ENCODE data around the gene RRP1B. TPM values are rescaled to one million over a fixed set of nuclear protein-coding genes. Genes with fewer than 3 reads are reported as not detected.

RRP1B gene
- polyA plus RNA-seq, 1 donor from 2014 or later: 20.3 TPM

- TF ChIP-seq POLR2AphosphoS5 (IDR thresholded peaks at IDR 0.05) (no peak), CTCF (IDR thresholded peaks at IDR 0.05; ENCODE audit: poor library complexity, severe bottlenecking) (no peak), MXI1 (conservative IDR thresholded peaks at IDR 0.05; ENCODE audit: poor library complexity, severe bottlenecking) (no peak), SMC3 (conservative IDR thresholded peaks at IDR 0.05; ENCODE audit: poor library complexity) (no peak)
- no peak overlapping the region for H3K4me2 ChIP-seq (ENCODE audit: low read length)
- H3F3A ChIP-seq (ENCODE audit: insufficient read depth, low read length, poor library complexity, severe bottlenecking): no peaks in the 10 kb centered on the region
Measured at GRCh38 chr21:43644609-43645008, 14.8 kb upstream of the RRP1B start.

GRCh38 chr21:43645136-43645891 is 14.0 kb upstream of the RRP1B start:
- H3K27ac ChIP-seq (ENCODE audit: low read length): no peak overlapping the region
- H3K79me2 ChIP-seq (replicated peaks; ENCODE audit: insufficient read depth, low read length): no peaks in the 10 kb centered on the region
- no peaks in the 10 kb centered on the region for H3K36me3 ChIP-seq (ENCODE audit: insufficient read depth, low read length)
- H3K27me3 ChIP-seq (ENCODE audit: insufficient read depth, low read depth, low read length): no peaks in the 10 kb centered on the region
- H3K9me3 ChIP-seq (ENCODE audit: low read length): no peaks in the 10 kb centered on the region
- no peak overlapping the region for H2AFZ ChIP-seq (ENCODE audit: low read depth, low read length)
- H3K9ac ChIP-seq (ENCODE audit: low read length): no peak overlapping the region
- no peak for TF ChIP-seq REST (IDR thresholded peaks at IDR 0.05; ENCODE audit: borderline replicate concordance)
- TF ChIP-seq POLR2AphosphoS5 (IDR thresholded peaks at IDR 0.05): no peak
- TF ChIP-seq MXI1 (conservative IDR thresholded peaks at IDR 0.05; ENCODE audit: poor library complexity, severe bottlenecking): no peak
- peak; percentile 73 for TF ChIP-seq RAD21 (conservative IDR thresholded peaks at IDR 0.05)
- TF ChIP-seq SMC3 (conservative IDR thresholded peaks at IDR 0.05; ENCODE audit: poor library complexity): peak; percentile 75
- no peak for TF ChIP-seq EZH2 (IDR thresholded peaks at IDR 0.05; ENCODE audit: borderline replicate concordance, insufficient read depth, low read length, poor library complexity, severe bottlenecking)
- TF ChIP-seq TAF1 (IDR thresholded peaks at IDR 0.05; ENCODE audit: low read depth): no peak
- peak; percentile 68 for TF ChIP-seq CTCF (IDR thresholded peaks at IDR 0.05; ENCODE audit: poor library complexity, severe bottlenecking)
- H3F3A ChIP-seq (ENCODE audit: insufficient read depth, low read length, poor library complexity, severe bottlenecking): no peaks in the 10 kb centered on the region
- H3K4me2 ChIP-seq (ENCODE audit: low read length): no peak overlapping the region
- H4K20me1 ChIP-seq (ENCODE audit: insufficient read depth): no peaks in the 10 kb centered on the region
- no peaks in the 10 kb centered on the region for H3K9me2 ChIP-seq (ENCODE audit: insufficient read depth, low read length)
- no peak overlapping the region for H3K4me3 ChIP-seq (ENCODE audit: low read length)

More at GRCh38 chr21:43644609-43645008, 14.8 kb upstream of the RRP1B start:
- H3K27me3 ChIP-seq (ENCODE audit: insufficient read depth, low read depth, low read length): no peaks in the 10 kb centered on the region
- no peaks in the 10 kb centered on the region for H4K20me1 ChIP-seq (ENCODE audit: insufficient read depth)
- H3K79me2 ChIP-seq (replicated peaks; ENCODE audit: insufficient read depth, low read length): no peaks in the 10 kb centered on the region
- no peak overlapping the region for H3K9ac ChIP-seq (ENCODE audit: low read length)
- no peak overlapping the region for H3K4me3 ChIP-seq (ENCODE audit: low read length)
- H3K36me3 ChIP-seq (ENCODE audit: insufficient read depth, low read length): no peaks in the 10 kb centered on the region
- H3K9me2 ChIP-seq (ENCODE audit: insufficient read depth, low read length): no peaks in the 10 kb centered on the region
- no peak overlapping the region for H2AFZ ChIP-seq (ENCODE audit: low read depth, low read length)
- H3K9me3 ChIP-seq (ENCODE audit: low read length): no peaks in the 10 kb centered on the region
- H3K27ac ChIP-seq (ENCODE audit: low read length): no peak overlapping the region
